HG03439 (cell line): ENCODE measurements around the gene SEC16A.

Source experiments
- ATAC-seq: cut with Tn5 transposase; IDR thresholded peaks from one replicate; pipeline ENCODE4 v1.9.1; 2021; ENCODE audit warnings: mild to moderate bottlenecking, moderate library complexity; ENCODE audit not compliant: unreplicated experiment

Gene SEC16A

DNA sequence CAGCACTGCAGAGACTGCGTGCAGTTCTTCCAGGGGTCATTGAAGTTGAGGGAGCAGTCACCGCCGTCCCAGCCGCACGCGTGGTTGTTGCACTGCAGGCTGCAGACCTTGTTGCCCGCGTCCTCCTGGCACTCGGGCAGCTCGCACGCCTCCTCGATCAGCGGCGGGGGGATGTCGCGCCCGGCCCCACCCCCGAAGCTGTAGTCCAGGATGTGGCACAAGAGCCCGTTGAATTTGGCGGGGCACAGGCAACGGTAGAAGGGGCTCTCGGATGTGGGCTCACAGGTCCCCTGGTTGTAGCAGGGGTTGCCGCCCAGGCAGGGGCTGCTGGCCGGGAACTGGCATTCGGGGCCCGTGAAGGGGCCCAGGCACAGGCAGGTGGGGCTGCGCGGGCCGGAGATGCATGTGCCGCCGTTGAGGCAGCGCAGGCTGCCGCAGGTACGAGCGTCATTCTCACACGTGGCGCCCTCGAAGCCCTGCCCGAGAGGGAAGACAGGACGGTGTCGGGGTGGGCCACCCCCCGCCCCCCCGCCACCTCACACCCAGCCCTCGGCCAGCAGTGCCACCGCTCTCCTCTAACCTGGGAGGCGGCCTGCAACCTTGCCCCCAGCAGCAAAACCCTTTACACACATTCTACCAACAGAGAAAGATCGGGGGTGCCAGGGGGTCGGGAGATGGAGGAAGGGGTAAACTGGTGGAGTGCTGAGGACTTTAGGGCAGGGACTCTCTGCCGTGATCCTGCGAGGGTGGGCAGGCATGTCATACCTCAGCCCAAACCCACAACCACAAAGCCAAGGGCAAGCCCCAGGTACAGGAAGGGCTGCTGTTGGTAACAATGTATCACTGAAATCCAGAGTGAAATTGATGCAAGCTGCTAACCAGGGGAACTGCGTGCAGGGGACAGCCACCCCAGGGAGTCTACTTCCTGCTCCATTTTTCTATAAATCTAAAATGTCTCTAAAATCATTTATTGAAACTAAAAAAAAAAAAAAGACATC, 22.9 kb upstream of the SEC16A start:
- no peak for ATAC-seq

DNA sequence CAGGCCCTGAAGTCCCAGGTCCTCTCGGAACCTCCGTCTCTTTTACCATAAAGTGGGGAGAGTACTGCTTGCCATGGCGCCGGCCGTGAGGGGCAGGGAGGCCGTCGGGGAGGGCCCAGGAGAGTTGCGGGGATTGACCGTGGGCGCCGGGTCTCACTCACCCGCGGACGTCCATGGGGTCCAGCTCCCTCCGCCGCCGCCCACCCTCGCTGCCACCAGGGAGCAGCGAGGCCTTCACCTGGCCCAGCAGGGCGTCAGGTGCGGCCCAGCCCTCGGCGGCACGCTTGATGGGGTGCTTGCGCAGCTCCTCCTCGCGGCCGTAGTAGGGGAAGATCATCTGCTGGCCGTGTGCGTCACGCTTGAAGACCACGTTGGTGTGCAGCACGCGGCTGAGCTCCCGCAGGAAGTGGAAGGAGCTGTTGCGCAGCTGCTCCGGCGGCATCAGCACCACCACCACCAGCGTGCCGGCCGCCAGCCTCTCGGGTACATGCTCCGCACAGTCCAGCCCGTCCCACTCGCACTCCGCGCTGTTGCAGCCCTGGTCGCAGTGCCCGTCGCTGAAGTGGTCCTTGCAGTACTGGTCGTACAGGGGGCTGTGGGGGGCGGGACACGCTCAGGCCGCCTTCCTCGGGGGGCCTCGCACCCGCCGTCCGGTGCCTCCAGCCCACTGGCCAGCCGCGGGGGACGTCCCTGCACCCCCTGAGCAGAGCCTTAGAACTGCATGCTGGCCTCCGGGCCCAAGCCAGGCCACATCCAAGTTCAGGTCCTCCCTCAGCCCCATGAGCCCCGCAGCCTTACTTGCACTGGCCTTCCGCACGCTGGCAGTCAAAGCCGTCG, 21.9 kb upstream of the SEC16A start:
- no peak for ATAC-seq

DNA sequence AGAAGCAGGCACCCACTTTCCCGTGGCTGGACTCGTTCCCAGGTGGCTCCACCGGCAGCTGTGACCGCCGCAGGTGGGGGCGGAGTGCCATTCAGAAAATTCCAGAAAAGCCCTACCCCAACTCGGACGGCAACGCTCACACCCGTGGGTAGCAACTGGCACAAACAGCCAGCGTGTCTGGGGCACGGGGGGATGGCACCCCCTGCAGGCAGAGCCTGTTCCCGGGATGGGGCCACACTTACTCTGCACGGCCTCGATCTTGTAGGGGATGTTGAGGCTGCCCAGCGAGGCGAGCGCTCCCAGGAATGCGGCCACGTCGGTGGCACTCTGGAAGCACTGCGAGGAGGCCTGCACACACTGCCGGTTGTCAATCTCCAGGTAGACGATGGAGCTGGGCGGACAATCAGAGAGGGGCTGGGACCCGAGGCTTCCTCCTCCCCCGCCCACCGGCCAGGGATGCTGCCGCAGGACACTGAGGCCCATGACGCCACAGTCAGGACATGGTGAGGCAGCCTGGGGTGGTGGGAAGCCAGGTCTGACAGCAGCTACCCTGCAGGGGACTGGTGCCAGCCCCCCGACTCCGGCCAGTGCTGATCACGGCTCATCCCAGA, 20.2 kb upstream of the SEC16A start:
- no peak for ATAC-seq

DNA sequence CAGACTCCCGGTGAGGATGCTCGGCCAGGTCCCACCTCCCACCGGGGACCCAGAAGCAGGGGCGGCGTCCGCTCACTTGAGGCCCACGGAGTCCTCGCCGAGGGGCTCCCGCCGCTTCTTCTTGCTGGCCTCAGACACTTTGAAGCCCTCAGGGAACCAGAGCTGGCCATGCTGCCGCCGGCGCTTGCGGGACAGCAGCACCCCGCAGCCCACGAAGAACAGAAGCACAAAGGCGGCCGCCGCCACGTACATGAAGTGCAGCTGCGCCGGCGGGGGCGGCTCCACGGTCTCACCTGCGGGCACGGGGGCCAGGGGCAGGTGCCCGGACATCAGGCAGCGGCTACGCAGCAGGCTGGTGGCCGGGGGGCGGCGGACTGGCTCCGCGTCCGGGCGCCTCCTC, 19.4 kb upstream of the SEC16A start:
- ATAC-seq, result no peak

DNA sequence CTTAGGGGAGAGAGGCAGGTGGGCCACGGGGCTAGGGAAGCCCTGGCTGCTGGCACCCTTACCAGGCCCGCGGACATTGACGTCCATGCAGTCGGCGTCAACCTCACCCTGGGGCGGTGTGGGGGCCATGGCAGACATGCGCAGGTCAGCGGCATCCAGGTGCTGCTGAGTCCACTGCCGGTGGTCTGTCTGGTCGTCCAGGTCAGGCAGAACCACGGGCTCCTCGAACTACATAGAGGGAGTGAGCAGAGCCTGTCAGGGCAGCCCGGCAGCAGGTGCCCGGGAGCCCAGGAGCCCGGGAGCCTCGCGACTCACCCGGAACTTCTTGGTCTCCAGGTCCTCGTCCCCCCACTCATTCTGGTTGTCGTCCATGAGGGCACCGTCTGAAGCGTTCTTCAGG, 18.8 kb upstream of the SEC16A start:
- ATAC-seq, result no peak

DNA sequence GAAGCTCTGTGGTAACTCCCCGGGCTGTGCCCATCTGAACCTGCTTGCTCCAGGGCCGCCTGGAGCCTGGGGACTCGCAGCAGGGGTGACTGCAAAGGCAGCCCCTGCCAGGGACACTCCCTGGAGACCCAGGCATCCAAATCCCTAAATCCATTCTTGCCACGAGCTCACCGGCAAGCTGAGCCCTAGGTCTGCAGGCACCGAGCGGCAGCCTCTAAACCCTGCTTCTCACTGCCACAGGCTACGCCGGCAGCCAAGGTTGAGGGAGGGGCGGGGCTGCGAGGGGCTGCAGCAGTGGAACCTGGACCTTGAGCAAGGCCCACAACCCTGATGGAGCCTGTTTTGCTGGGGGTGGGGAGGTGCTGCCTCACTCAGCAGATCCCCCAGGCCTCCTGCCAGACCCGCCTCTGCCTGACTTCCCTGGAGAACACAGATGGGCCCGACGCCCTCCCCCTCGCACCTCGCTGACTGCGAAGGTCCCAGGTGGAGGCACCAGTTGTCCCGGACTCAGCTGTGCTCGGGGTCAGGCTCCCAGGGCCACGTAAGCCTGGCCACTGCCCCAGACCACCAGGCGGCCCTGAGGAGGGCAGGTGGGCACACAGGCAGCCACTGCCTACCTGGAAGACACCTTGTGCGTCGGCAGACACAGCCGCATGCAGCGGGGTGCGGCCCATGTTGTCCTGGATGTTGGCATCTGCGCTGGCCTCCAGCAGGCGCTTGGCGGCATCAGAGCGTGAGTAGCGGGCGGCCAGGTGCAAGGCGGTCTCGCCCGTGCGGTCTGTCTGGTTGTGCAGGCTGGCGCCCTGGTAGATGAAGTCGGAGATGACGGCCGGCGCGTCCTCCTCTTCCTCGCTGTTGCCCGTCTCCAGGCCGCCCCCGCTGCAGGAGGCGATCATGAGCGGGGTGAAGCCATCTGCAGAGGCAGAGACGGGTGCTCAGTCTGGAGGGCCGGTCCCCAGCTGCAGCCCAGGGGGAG, 17.4 kb upstream of the SEC16A start:
- no peak for ATAC-seq

DNA sequence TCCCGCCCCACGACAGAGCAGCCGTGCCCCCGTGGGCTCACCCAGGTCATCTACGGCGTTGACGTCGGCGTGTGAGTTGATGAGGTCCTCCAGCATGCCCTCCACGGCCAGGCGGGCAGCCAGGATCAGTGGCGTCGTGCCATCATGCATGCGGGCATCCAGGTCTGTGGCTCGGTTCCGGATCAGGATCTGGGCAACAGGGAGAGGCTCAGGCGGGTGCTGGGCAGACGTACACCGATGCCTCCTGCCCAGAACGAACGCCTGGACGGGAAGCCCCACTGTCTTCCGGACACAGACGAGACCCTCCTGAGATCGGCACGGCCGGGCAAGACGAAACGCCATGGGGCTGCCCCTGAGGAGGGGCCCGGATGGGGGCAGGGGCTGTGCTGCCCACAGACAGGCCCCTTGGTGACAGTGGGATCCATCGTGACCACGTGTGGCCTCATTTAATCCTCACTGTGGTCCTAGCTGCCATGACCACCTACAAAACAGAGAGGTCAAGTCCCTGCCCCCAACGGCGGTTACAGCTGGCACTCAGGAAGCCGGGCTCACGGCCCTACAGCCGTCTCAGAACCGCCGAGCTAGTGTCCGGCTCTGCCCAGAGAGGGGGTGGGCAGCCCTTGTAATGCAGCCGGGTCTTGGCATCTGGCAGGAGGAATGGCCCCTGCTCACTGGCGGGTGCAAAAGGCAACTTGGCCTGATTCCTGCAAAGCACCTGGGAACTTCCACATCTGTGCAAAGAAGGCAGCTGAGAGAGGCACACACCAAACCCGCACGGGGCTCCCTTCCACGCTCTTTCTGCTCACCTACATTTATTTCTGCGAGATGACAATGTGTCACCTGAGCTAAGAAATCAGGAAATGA, 16.5 kb upstream of the SEC16A start:
- ATAC-seq, result no peak

DNA sequence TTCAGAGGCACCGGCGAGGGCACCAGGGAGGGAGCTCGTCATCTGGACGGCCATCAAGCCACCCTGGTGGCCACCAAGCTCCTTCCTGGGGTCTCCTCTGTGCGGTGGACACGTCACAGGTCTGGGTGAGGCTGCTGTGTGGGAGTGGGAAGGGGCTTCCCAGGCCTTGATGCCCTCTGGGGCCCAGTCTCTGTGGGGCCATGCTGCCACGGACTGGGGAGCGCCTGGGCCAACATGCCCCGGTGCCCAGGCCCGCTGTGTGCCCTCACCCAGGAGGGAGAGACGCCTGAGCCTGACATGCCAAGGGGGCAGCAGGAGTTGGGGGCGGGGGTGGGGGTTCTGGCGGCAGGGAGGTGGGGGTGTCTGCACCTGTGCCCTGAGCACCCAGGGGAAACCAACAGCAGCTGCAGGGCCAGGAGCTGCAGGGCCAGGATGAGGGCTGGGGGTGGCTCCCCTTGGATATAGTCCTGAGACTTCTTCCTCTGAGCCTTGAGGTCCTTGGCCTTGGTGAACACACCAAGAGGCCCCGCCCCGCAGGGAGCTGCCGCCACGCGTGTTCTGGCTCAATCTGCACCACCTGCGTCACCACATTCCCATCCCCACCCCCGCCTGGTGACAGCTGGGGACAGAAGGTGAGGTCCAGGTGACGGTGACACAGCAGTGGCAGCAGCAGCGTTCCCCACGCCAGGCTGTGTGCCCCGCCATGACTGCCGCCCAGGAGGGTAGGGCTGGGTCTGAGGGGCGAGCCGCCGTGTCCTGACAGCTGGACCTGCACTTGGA, 15.3 kb upstream of the SEC16A start:
- ATAC-seq, result no peak

DNA sequence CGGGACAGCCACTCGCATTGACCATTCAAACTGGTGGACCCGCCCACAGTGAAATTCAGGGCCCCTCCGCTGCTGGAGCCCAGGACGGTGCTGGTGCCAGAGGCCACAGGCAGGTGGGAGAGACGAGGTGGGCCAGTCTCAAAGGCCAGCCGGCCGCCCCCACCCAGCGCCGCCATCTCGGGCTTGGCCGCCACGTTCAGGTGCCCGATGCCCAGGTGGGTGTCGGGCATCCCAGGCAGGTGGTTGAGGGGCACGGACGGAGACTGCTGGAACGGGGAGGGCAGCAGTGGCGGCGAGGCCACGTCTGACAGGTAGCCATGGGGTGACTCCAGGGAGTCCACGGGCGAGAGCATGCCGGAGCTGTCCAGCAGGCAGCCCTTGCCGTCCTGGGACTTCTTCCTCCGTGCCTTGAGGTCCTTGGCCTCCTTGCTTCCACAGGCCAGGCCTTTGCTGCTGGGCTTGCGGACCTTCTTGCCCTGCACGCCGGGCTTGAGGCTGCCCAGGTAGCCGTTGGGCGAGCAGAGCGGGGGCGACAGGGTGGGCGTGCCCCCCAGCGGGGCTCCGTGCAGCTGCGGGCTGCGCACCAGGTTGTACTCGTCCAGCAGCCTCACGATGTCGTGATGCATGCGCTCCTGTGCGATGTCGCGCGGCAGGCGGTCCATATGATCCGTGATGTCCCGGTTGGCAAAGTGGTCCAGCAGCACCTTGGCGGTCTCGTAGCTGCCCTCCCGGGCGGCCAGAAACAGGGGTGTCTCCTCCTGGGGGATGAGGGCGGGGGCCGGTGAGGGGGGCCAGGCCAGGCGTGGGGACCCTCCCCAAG, 14.2 kb upstream of the SEC16A start:
- ATAC-seq, result no peak

DNA sequence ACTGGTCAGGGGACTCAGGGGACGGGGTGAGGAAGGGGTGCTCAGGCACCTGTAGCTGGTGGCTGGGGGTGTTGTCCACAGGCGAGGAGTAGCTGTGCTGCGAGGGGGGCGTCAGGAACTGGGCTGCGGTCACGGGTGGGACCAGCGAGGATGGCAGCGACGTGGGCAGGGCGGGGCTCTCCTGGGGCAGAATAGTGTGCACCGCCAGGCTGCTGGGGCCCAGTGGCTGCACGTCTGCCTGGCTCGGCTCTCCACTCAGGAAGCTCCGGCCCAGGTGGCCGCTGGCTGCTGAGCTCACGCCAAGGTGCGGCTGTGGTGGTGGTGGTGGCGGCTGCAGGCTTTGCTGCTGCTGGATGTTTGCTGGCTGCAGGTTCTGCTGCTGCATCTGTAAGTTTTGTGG, 13.3 kb upstream of the SEC16A start:
- ATAC-seq, result no peak

DNA sequence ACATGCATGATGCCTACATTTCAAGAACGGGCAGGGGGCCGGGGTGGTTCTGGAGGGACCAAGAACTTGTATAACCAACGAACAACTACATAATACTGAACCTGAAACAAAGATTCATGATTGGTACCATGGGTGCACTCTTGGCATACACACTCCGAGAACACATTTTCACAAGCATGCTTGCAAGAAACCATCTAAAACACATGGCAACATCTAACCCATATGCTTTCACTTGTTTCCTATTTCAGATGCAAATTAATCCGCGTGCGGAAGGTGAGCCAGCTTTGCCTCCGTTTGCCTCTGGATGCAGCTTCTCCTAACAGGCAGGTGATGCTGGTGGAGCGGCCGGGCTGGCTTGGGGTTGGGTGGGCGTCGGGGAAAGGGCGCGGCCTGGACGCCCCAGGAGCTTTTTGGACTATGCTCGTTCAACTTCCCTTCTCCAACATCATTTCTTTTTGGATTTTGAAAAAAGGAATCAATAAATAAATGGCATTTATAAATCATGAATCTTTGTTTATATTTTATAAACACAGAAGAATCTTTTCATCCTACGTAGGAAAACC, 12.5 kb upstream of the SEC16A start:
- ATAC-seq, result no peak

DNA sequence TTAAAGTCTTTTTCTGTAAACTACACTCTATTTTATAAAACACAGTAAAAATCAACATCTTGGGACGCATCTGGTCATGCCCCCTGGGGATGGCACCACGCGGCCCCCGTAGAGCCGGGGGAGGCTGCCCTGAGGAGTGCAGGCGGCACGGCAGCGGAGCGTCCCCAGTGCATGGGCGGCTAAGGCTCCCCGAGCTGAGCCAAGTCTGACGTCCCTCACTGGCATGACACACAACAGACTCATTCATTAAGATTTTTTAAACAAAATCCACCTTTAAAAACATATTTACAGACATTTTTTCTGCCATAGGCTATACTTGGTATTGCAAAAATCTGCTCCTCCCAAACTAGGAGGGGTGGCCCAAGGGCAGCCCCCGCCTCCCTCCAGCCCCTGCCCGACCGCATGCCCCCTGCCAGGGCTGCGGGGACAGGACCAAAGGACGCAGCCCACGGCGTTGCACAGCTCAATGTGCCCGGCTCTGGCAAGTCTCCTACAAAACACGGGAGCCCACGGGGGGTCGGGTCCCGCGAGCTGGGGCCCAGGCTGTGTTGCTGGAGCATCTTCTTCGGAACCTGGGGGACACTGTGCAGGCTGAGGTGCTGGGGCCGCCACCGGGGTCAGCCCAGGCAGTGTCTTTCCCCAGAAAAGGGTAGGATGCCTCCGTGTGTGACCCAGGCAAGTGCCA, 11.8 kb upstream of the SEC16A start:
- ATAC-seq, result no peak

DNA sequence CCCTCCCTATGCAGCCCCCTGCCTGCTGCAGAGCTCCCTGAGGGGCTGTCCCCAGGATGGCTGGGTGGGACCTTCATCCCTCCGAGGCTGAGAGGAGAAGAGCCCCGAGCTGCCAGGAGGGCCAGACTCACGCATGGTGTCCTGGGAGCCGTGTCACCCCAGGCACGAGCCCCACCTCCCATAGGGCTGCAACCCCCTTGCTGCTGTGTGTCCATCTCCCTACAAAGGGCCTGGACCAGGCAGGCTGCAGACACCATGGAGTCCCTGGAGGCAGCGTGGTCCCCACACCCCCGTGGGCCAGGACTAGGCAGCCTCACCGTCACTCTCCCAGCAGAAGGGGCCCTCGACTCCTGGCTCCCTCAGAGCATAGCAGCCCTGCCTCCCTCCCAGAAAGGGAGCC, 11.2 kb upstream of the SEC16A start:
- ATAC-seq, result no peak

DNA sequence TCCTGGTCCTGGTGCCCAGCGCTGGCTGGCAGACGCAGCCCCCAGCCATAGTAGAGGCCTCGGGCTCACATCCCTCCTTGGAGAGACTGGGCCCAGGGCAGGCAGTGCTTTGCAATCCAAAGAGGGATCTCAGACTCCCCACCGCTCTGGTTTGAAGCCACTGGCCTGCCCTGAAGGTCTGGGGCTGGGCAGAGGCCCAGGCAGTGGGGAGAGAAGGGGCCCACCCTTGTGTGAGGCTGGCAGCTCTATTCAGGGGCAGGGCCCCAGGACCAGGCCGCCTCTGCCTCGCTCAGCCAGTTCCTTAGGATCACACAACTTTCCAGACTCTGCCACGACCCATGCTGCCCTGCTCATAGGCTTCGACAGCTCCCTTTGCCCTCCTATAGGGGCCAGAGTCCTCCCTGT, 10.7 kb upstream of the SEC16A start:
- no peak for ATAC-seq

DNA sequence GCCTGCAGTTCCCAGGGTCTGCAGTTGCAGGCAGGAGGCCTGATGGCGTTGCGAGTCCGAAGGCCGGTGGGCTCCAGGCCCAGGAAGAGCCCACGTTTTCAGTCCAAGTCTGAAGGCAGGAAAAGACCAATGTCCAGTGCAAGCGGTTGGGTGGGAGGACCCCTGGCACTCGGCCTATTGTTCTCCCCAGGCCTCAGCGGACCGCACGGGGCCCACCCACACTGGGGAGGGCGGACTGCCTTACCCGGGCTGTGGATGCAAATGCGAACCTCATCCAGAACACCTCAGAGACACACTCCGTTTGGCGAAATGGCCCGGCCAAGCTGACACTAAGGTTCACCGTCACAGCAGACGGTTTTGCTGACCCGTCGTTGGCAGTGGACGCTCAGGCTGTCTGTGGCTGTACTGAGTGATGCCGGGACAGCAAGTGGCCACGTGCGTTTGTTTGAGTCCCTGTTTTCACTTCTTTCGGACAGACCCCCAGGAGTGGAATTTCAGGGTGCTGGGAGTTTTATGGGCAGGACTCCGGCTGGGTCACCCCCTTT, 10.2 kb upstream of the SEC16A start:
- ATAC-seq, result no peak

DNA sequence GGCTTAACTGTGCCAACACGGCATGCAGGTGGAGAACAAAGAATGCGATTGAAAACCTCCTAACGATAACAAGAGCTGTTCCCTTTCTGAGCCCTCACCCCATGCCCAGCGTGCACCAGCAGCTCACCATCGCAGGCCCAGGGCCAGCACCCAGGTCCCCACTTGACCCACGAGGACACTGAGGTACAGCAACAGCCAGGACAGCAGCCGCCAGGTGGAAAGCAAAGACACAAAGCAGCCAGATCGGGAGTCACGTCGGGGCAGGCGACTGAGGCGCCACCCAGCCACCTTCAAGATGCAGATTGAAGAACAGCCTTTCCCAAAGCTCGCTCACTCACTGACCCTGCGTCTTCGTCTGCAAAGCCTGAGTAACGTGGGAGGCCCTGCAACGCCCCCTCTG, 6.9 kb upstream of the SEC16A start:
- ATAC-seq, result no peak
